H1 (cell line): ENCODE measurements around the gene NMU. TPM values are rescaled to one million over a fixed set of nuclear protein-coding genes. Genes with fewer than 3 reads are reported as not detected.

Experiments used
- CTCF ChIA-PET: fragments of 300-600 bp; sonication (Branson Sonifier 250); formaldehyde crosslinking; loops from one replicate; lab custom pipeline; 2021; ENCODE audit not compliant: partially characterized antibody; lab: Charles Lee
- POLR2A ChIA-PET: fragments of 300-600 bp; sonication (Branson Sonifier 250); formaldehyde crosslinking; loops from one replicate; lab custom pipeline; 2021; ENCODE audit warnings: inconsistent platforms; ENCODE audit not compliant: partially characterized antibody; lab: Charles Lee
- DNase-seq, 2 experiments: peaks; one replicate each; pipeline versions ENCODE4 v3.0.0 to v3.0.0-alpha.2; 2010 to 2022; ENCODE audit warnings: low spot score in 2 of 2, low read depth in 1 of 2, mixed read lengths in 1 of 2
- FAIRE-seq: peaks from 2 replicates; lab custom pipeline; 2011; peaks lifted over from hg19 to GRCh38; lab: Jason Lieb, UNC
- H2AFZ ChIP-seq: 2 replicates; pipeline ENCODE4 v1.8.1; 2012; ENCODE audit warnings: low read length, inconsistent platforms
- H2AK5ac ChIP-seq: 2 replicates; pipeline ENCODE4 v1.6.1; 2013; ENCODE audit warnings: low read depth, low read length
- H2BK120ac ChIP-seq: replicated peaks from 2 replicates; pipeline ENCODE3; 2013; ENCODE audit warnings: low read depth, low read length, inconsistent platforms
- H2BK12ac ChIP-seq: 2 replicates; pipeline ENCODE4 v1.6.1; 2013; ENCODE audit warnings: low read depth, low read length
- H2BK15ac ChIP-seq: 2 replicates; pipeline ENCODE4 v1.6.1; 2013; ENCODE audit warnings: low read length
- H2BK20ac ChIP-seq: 2 replicates; pipeline ENCODE4 v1.6.1; 2013; ENCODE audit warnings: low read length
- H2BK5ac ChIP-seq: 2 replicates; pipeline ENCODE4 v1.6.1; 2013; ENCODE audit warnings: low read depth, low read length
- H3K14ac ChIP-seq: 2 replicates; pipeline ENCODE4 v1.6.1; 2013; ENCODE audit warnings: inconsistent platforms; ENCODE audit not compliant: insufficient read length
- H3K18ac ChIP-seq: 2 replicates; pipeline ENCODE4 v1.6.1; 2013; ENCODE audit warnings: low read length; ENCODE audit errors: extremely low read depth
- H3K23ac ChIP-seq: 2 replicates; pipeline ENCODE4 v1.6.1; 2013; ENCODE audit warnings: inconsistent platforms; ENCODE audit not compliant: insufficient read length
- H3K23me2 ChIP-seq: 2 replicates; pipeline ENCODE4 v1.6.1; 2013; ENCODE audit warnings: low read depth, low read length
- H3K27ac ChIP-seq: 2 replicates; pipeline ENCODE4 v1.6.1; 2011; ENCODE audit warnings: low read depth, low read length, inconsistent platforms
- H3K27me3 ChIP-seq, 4 experiments: replicated peaks in 1 of 4; 1 replicate in 1 of 4; 2 replicates in 3 of 4; pipeline versions ENCODE4 v1.6.1 to v1.8.1; 2011 to 2013; ENCODE audit warnings: low read length in 3 of 4, mild to moderate bottlenecking in 3 of 4, inconsistent platforms in 2 of 4, mixed read lengths in 2 of 4, moderate library complexity in 1 of 4; ENCODE audit not compliant: control insufficient read depth in 3 of 4, insufficient read depth in 3 of 4; ENCODE audit errors: extremely low read depth in 1 of 4
- H3K36me3 ChIP-seq, 4 experiments: 2 replicates each; pipeline versions ENCODE4 v1.6.1 to v1.8.1; 2011 to 2013; ENCODE audit warnings: mild to moderate bottlenecking in 4 of 4, low read length in 3 of 4, moderate library complexity in 2 of 4, control low read depth in 1 of 4, inconsistent platforms in 1 of 4; ENCODE audit not compliant: insufficient read depth in 4 of 4, control insufficient read depth in 2 of 4
- H3K4ac ChIP-seq: replicated peaks from 2 replicates; pipeline ENCODE3; 2013; ENCODE audit warnings: low read length, low read depth, mixed read lengths, inconsistent platforms; ENCODE audit not compliant: insufficient read length
- H3K4me1 ChIP-seq, 4 experiments: replicated peaks in 1 of 4; 1 replicate in 1 of 4; 2 replicates in 3 of 4; pipeline versions ENCODE4 v1.6.1 to v1.8.1; 2011 to 2013; ENCODE audit warnings: low read length in 3 of 4, inconsistent platforms in 2 of 4, mixed read lengths in 1 of 4; ENCODE audit not compliant: insufficient read depth in 4 of 4, control insufficient read depth in 3 of 4
- H3K4me2 ChIP-seq, 2 experiments: 2 replicates each; pipeline versions ENCODE4 v1.6.1 to v1.8.1; 2011 to 2013; ENCODE audit warnings: low read depth in 2 of 2, low read length in 2 of 2, control low read depth in 1 of 2, inconsistent platforms in 1 of 2, mild to moderate bottlenecking in 1 of 2; ENCODE audit not compliant: insufficient read depth in 1 of 2
- H3K4me3 ChIP-seq, 4 experiments: fragments of 200-600, 300-600 bp in 1 of 4; sonication (generic), shearing (Covaris generic), sonication (Bioruptor Twin) in 1 of 4; 2 replicates each; pipeline versions ENCODE4 v1.5.1 to v1.8.1; 2011 to 2016; ENCODE audit warnings: low read length in 4 of 4, low read depth in 3 of 4, control low read depth in 2 of 4, inconsistent platforms in 2 of 4, mild to moderate bottlenecking in 2 of 4, mixed read lengths in 1 of 4, moderate library complexity in 1 of 4; ENCODE audit not compliant: insufficient read depth in 2 of 4; ENCODE audit errors: extremely low read depth in 1 of 4
- H3K56ac ChIP-seq: replicated peaks from 2 replicates; pipeline ENCODE3; 2013; ENCODE audit warnings: low read depth, mild to moderate bottlenecking, mixed read lengths, low read length, inconsistent platforms; ENCODE audit not compliant: insufficient read length
- H3K79me1 ChIP-seq: 2 replicates; pipeline ENCODE4 v1.6.1; 2013; ENCODE audit warnings: low read depth, low read length, control low read depth
- H3K79me2 ChIP-seq, 2 experiments: 2 replicates each; pipeline versions ENCODE4 v1.6.1 to v1.8.1; 2012 to 2013; ENCODE audit warnings: low read length in 2 of 2, mild to moderate bottlenecking in 2 of 2, inconsistent platforms in 1 of 2; ENCODE audit not compliant: insufficient read depth in 2 of 2, control insufficient read depth in 1 of 2
- H3K9ac ChIP-seq, 4 experiments: replicated peaks in 1 of 4; 1 replicate in 1 of 4; 2 replicates in 3 of 4; pipeline versions ENCODE4 v1.6.1 to v1.8.1; 2011 to 2013; ENCODE audit warnings: low read depth in 3 of 4, low read length in 3 of 4, control low read depth in 2 of 4, mild to moderate bottlenecking in 2 of 4, moderate library complexity in 2 of 4, inconsistent platforms in 1 of 4; ENCODE audit errors: extremely low read depth in 1 of 4
- H3K9me3 ChIP-seq, 2 experiments: 2 replicates each; pipeline versions ENCODE4 v1.6.1 to v1.8.1; 2012 to 2013; ENCODE audit warnings: mild to moderate bottlenecking in 2 of 2, moderate library complexity in 2 of 2, control low read depth in 1 of 2, inconsistent platforms in 1 of 2, low read depth in 1 of 2, low read length in 1 of 2, mixed read lengths in 1 of 2; ENCODE audit not compliant: insufficient read depth in 2 of 2
- H4K20me1 ChIP-seq, 2 experiments: replicated peaks in 1 of 2; 2 replicates each; pipeline versions ENCODE3 to v1.8.1; 2011 to 2013; ENCODE audit warnings: inconsistent platforms in 2 of 2, low read length in 2 of 2, mild to moderate bottlenecking in 1 of 2; ENCODE audit not compliant: insufficient read depth in 2 of 2, control insufficient read depth in 1 of 2
- H4K5ac ChIP-seq: 2 replicates; pipeline ENCODE4 v1.6.1; 2013; ENCODE audit warnings: low read length, low read depth, mixed read lengths, inconsistent platforms; ENCODE audit not compliant: insufficient read length
- H4K8ac ChIP-seq: 2 replicates; pipeline ENCODE4 v1.8.0; 2013; ENCODE audit warnings: mild to moderate bottlenecking, moderate library complexity, low read length, inconsistent platforms; ENCODE audit not compliant: insufficient read depth; ENCODE audit errors: extremely low read depth
- H4K91ac ChIP-seq: replicated peaks from 2 replicates; pipeline ENCODE3; 2013; ENCODE audit warnings: low read length, mixed read lengths, inconsistent platforms; ENCODE audit not compliant: insufficient read length
- ATF2 ChIP-seq: IDR thresholded peaks from 2 replicates; pipeline ENCODE4 v1.6.1; 2012; ENCODE audit warnings: low read length, inconsistent platforms
- CTCF ChIP-seq, 3 experiments: IDR thresholded peaks; 1 replicate in 2 of 3; 2 replicates in 1 of 3; pipeline versions ENCODE4 v1.5.1 to v1.6.1; 2011; ENCODE audit warnings: low read length in 3 of 3, mild to moderate bottlenecking in 3 of 3, inconsistent platforms in 2 of 3, low read depth in 1 of 3, moderate library complexity in 1 of 3; ENCODE audit not compliant: insufficient read depth in 1 of 3; ENCODE audit errors: control extremely low read depth in 1 of 3
- POU5F1 ChIP-seq: IDR thresholded peaks from 2 replicates; pipeline ENCODE4 v1.6.1; 2011; ENCODE audit warnings: low read depth, mild to moderate bottlenecking, low read length, moderate library complexity
- TCF12 ChIP-seq: IDR thresholded peaks from 2 replicates; pipeline ENCODE4 v1.6.1; 2011; ENCODE audit warnings: low read depth, mild to moderate bottlenecking, low read length
- WGBS, 2 experiments: shearing (Covaris generic) in 1 of 2; methylation state at CpG; one replicate each; pipeline versions ENCODE4 v1.1.6 to v1.1.7; 2013 to 2015; ENCODE audit warnings: low lambda C conversion rate in 2 of 2, mixed read lengths in 2 of 2, inconsistent platforms in 1 of 2, low coverage in 1 of 2, missing lambda C conversion rate in 1 of 2; ENCODE audit not compliant: insufficient replicate concordance in 2 of 2, insufficient coverage in 1 of 2, insufficient read length in 1 of 2; ENCODE audit errors: extremely low coverage in 1 of 2, missing lambda C conversion rate in 1 of 2; 5-methylcytosine and 5-hydroxymethylcytosine counted together
- polyA plus RNA-seq, 7 experiments: library from polyadenylated mRNA; depleted of rRNA in 3 of 7; stranded (reverse) in 5 of 7; unstranded in 2 of 7; fragments of >200 nt in 5 of 7; fragments of 200-250 nt in 2 of 7; gene quantifications; 1 replicate in 5 of 7; 2 replicates in 1 of 7; 4 replicates in 1 of 7; pipeline versions ENCODE4 v1.2.1 to v1.2.3, GENCODE V29; 2011 to 2013; ENCODE audit warnings: missing spikeins in 2 of 7, mixed read lengths in 2 of 7
- total RNA-seq: library from RNA; stranded (reverse); fragmentation: NEBNext Ultra II Directional; extraction: Animal tissue kit (Norgen Biotek cat#: 25700); gene quantifications from 2 replicates; pipeline ENCODE4 v1.2.1, GENCODE V29; 2021

Gene NMU
- total and polyA plus RNA-seq, 2 of the 8 experiments (the other 6 are each of a cell fraction or from before 2014, with no cell fraction given), result 30.5 to 50.4 TPM

GRCh38 chr4:55549888-55550287 lies 86.2 kb downstream of the NMU start:
- TF ChIP-seq ATF2 (no peak), POU5F1 (no peak), TCF12 (no peak), CTCF (IDR thresholded peaks at IDR 0.05; ENCODE audit: control extremely low read depth in 1 of 3, insufficient read depth in 1 of 3, low read depth in 1 of 3, low read length in 3 of 3) (no peak)
- Histone ChIP-seq H4K8ac (no peak overlapping the region), H3K23me2 (peaks cover 5% of the 10 kb centered on the region; the same call in 1 of the 2 replicates), H3K18ac (no peak overlapping the region), H2BK15ac (no peak overlapping the region), H3K14ac (no peak overlapping the region), H2AK5ac (no peak overlapping the region), H3K27me3 (no peaks in the 10 kb centered on the region), H2BK20ac (no peak overlapping the region), H2AFZ (no peak overlapping the region), H3K56ac (no peak overlapping the region), H2BK120ac (no peak overlapping the region), H3K4me2 (no peak overlapping the region), H3K36me3 (no peaks in the 10 kb centered on the region), H3K79me1 (no peaks in the 10 kb centered on the region; the same call in 1 of the 2 replicates), H3K23ac (no peak overlapping the region), H3K4me3 (no peak overlapping the region), H4K20me1 (no peaks in the 10 kb centered on the region), H2BK12ac (no peak overlapping the region), H4K5ac (no peak overlapping the region), H3K9me3 (no peaks in the 10 kb centered on the region), H2BK5ac (no peak overlapping the region), H4K91ac (no peak overlapping the region), H3K79me2 (peaks cover 0 to 7% of the 10 kb centered on the region in 2 experiments; a peak in 2 of 4 replicates), H3K9ac (no peak overlapping the region), H3K4me1 (peaks cover 4 to 11% (median 8%) of the 10 kb centered on the region in 4 experiments; a peak in 5 of 7 replicates), H3K4ac (no peak overlapping the region), H3K27ac (no peak overlapping the region)
- CTCF ChIA-PET, result no interaction called here
- DNase-seq (no peak), FAIRE-seq (no peak)
- POLR2A ChIA-PET, result no interaction called here
- WGBS, 2 experiments, result 81% methylated on average over 2 of the region's 2 CpGs; no CpG with 5 or more reads in 1 of the 2 experiments
